GM19238 (cell line): ENCODE results near the gene OR1L8.
"Not testable (repeated sequence)": the region's sequence is repeated elsewhere in the genome, so short reads cannot be mapped to it uniquely, and the experiment has no call there.

Source experiments
- DNase-seq: peaks from one replicate; pipeline ENCODE4 v3.0.0; 2011; ENCODE audit warnings: low spot score; ENCODE audit not compliant: insufficient read length

The OR1L8 gene

GRCh38 chr9:122583284-122583683 is at the start of gene OR1L8:
TSS of gene OR1L8 (minus strand) at chr9:122583384. CDS start at chr9:122568477, 14,907 bp downstream.
- DNase-seq, result not testable (repeated sequence)

GRCh38 chr9:122619996-122620395 is 36.8 kb upstream of the OR1L8 start:
- DNase-seq, result no peak

- DNase-seq, result no peak
Measured at GRCh38 chr9:122614362-122614761, 31.2 kb upstream of the OR1L8 start, which contains the start of gene OR1Q1. TSS of gene OR1Q1 (plus strand) at chr9:122614738. CDS start at chr9:122614738, 0 bp downstream.

GRCh38 chr9:122609804-122610203 is 26.6 kb upstream of the OR1L8 start:
- no peak for DNase-seq

GRCh38 chr9:122606587-122606986 is 23.4 kb upstream of the OR1L8 start:
- DNase-seq, result no peak

GRCh38 chr9:122605691-122606090 is 22.5 kb upstream of the OR1L8 start:
- no peak for DNase-seq

- no peak for DNase-seq
Measured at GRCh38 chr9:122580360-122580759, 2.8 kb downstream of the OR1L8 start.

GRCh38 chr9:122579874-122580273 is 3.3 kb downstream of the OR1L8 start:
- DNase-seq, result no peak

GRCh38 chr9:122572456-122572855 is 10.7 kb downstream of the OR1L8 start:
- DNase-seq, result no peak

- DNase-seq, result no peak
Measured at GRCh38 chr9:122567901-122568300, 15.3 kb downstream of the OR1L8 start.

GRCh38 chr9:122562134-122562760 is 20.9 kb downstream of the OR1L8 start:
- DNase-seq, result no peak

GRCh38 chr9:122561446-122561845 is 21.7 kb downstream of the OR1L8 start:
- no peak for DNase-seq

GRCh38 chr9:122552812-122553211 is 30.4 kb downstream of the OR1L8 start, which contains the start of gene OR1N2:
TSS of gene OR1N2 (plus strand) at chr9:122553112. CDS start at chr9:122553212, 100 bp downstream.
- no peak for DNase-seq

GRCh38 chr9:122551371-122551770 is 31.8 kb downstream of the OR1L8 start:
- DNase-seq, result no peak

GRCh38 chr9:122546196-122546595 is 37.0 kb downstream of the OR1L8 start:
- no peak for DNase-seq

GRCh38 chr9:122538757-122539156 is 44.4 kb downstream of the OR1L8 start:
- DNase-seq, result no peak

- not testable (repeated sequence) for DNase-seq
Measured at GRCh38 chr9:122537066-122537465, 46.1 kb downstream of the OR1L8 start.

GRCh38 chr9:122536134-122536533 is 47.0 kb downstream of the OR1L8 start:
- no peak for DNase-seq

- DNase-seq, result not testable (repeated sequence)
Measured at GRCh38 chr9:122531157-122531556, 52.0 kb downstream of the OR1L8 start.

- DNase-seq, result no peak
Measured at GRCh38 chr9:122527193-122527592, 56.0 kb downstream of the OR1L8 start, which contains the start of gene OR1N1. TSS of gene OR1N1 (minus strand) at chr9:122527293. CDS start at chr9:122527293, 0 bp downstream.

- no peak for DNase-seq
Measured at GRCh38 chr9:122526602-122527001, 56.6 kb downstream of the OR1L8 start.

- no peak for DNase-seq
Measured at GRCh38 chr9:122519376-122519775, 63.8 kb downstream of the OR1L8 start.

GRCh38 chr9:122518841-122519240 is 64.3 kb downstream of the OR1L8 start, which contains the start of gene OR1J4:
TSS of gene OR1J4 (plus strand) at chr9:122519141. CDS start at chr9:122519141, 0 bp downstream.
- DNase-seq, result no peak
